Trophoblast cell (in vitro differentiated cells and primary cell): ENCODE data around the gene LDAH.

Experiments used
- DNase-seq, 2 donors: peaks; one replicate each; pipeline ENCODE4 v3.0.0-alpha.2; 2016
- H2AFZ ChIP-seq: 2 replicates; pipeline ENCODE4 v1.6.1; 2013; ENCODE audit warnings: low read length, moderate library complexity, mild to moderate bottlenecking; ENCODE audit not compliant: insufficient read depth, poor library complexity
- H2AK5ac ChIP-seq: 2 replicates; pipeline ENCODE4 v1.6.1; 2013; ENCODE audit warnings: mild to moderate bottlenecking, low read length
- H2BK120ac ChIP-seq: 2 replicates; pipeline ENCODE4 v1.6.1; 2013; ENCODE audit warnings: low read length, mild to moderate bottlenecking, moderate library complexity; ENCODE audit not compliant: insufficient read depth, poor library complexity
- H2BK12ac ChIP-seq: 2 replicates; pipeline ENCODE4 v1.6.1; 2013; ENCODE audit warnings: mild to moderate bottlenecking, low read length, moderate library complexity
- H2BK5ac ChIP-seq: 2 replicates; pipeline ENCODE4 v1.6.1; 2013; ENCODE audit warnings: low read length, low read depth, moderate library complexity, mild to moderate bottlenecking; ENCODE audit not compliant: poor library complexity
- H3K14ac ChIP-seq: 2 replicates; pipeline ENCODE4 v1.6.1; 2013; ENCODE audit warnings: mild to moderate bottlenecking, low read length
- H3K18ac ChIP-seq: 2 replicates; pipeline ENCODE4 v1.6.1; 2013; ENCODE audit warnings: mild to moderate bottlenecking, low read length
- H3K23ac ChIP-seq: 2 replicates; pipeline ENCODE4 v1.6.1; 2013; ENCODE audit warnings: low read length
- H3K27ac ChIP-seq: 2 replicates; pipeline ENCODE4 v1.5.1; 2013; ENCODE audit warnings: low read depth, mild to moderate bottlenecking, inconsistent platforms, low read length, moderate library complexity
- H3K27me3 ChIP-seq: 2 replicates; pipeline ENCODE4 v1.6.1; 2013; ENCODE audit warnings: inconsistent platforms, mild to moderate bottlenecking, low read length, moderate library complexity; ENCODE audit not compliant: insufficient read depth
- H3K36me3 ChIP-seq, 2 experiments: 1 replicate in 1 of 2; 2 replicates in 1 of 2; pipeline ENCODE4 v1.6.1; 2013; ENCODE audit warnings: low read length in 2 of 2, mild to moderate bottlenecking in 2 of 2, moderate library complexity in 1 of 2; ENCODE audit not compliant: insufficient read depth in 2 of 2, control insufficient read depth in 1 of 2
- H3K4ac ChIP-seq: 2 replicates; pipeline ENCODE4 v1.6.1; 2013; ENCODE audit warnings: low read depth, mild to moderate bottlenecking, low read length, moderate library complexity
- H3K4me1 ChIP-seq, 2 experiments: 1 replicate in 1 of 2; 2 replicates in 1 of 2; pipeline ENCODE4 v1.6.1; 2013; ENCODE audit warnings: low read length in 2 of 2, mild to moderate bottlenecking in 2 of 2, moderate library complexity in 1 of 2; ENCODE audit not compliant: insufficient read depth in 2 of 2, control insufficient read depth in 1 of 2
- H3K4me2 ChIP-seq: 2 replicates; pipeline ENCODE4 v1.6.1; 2013; ENCODE audit warnings: inconsistent platforms, mild to moderate bottlenecking, low read length, moderate library complexity
- H3K4me3 ChIP-seq: 2 replicates; pipeline ENCODE4 v1.5.1; 2013; ENCODE audit warnings: mild to moderate bottlenecking, low read depth, low read length, inconsistent platforms
- H3K79me1 ChIP-seq: one replicate; pipeline ENCODE4 v1.6.1; 2013; ENCODE audit warnings: low read length
- H3K79me2 ChIP-seq: 2 replicates; pipeline ENCODE4 v1.6.1; 2013; ENCODE audit warnings: low read length, mild to moderate bottlenecking; ENCODE audit not compliant: control insufficient read depth, insufficient read depth, poor library complexity
- H3K9ac ChIP-seq: 2 replicates; pipeline ENCODE4 v1.6.1; 2013; ENCODE audit warnings: mild to moderate bottlenecking, low read length
- H3K9me3 ChIP-seq: 2 replicates; pipeline ENCODE4 v1.6.1; 2013; ENCODE audit warnings: low read depth, mild to moderate bottlenecking, control low read depth, inconsistent platforms, low read length; ENCODE audit not compliant: insufficient read depth
- H4K12ac ChIP-seq: 2 replicates; pipeline ENCODE4 v1.6.1; 2013; ENCODE audit warnings: low read depth, mild to moderate bottlenecking, low read length, moderate library complexity
- H4K8ac ChIP-seq: 2 replicates; pipeline ENCODE4 v1.6.1; 2013; ENCODE audit warnings: low read depth, mild to moderate bottlenecking, low read length, moderate library complexity
- H4K91ac ChIP-seq: one replicate; pipeline ENCODE4 v1.6.1; 2013; ENCODE audit warnings: low read depth, mild to moderate bottlenecking, low read length, moderate library complexity
- WGBS: extraction: QIAGEN DNeasy Blood & Tissue Kit; methylation state at CpG from one replicate; pipeline ENCODE4 v1.1.7; 2013; ENCODE audit warnings: missing lambda C conversion rate; ENCODE audit not compliant: insufficient read length, insufficient coverage; ENCODE audit errors: extremely low coverage; 5-methylcytosine and 5-hydroxymethylcytosine counted together

Gene LDAH

DNA sequence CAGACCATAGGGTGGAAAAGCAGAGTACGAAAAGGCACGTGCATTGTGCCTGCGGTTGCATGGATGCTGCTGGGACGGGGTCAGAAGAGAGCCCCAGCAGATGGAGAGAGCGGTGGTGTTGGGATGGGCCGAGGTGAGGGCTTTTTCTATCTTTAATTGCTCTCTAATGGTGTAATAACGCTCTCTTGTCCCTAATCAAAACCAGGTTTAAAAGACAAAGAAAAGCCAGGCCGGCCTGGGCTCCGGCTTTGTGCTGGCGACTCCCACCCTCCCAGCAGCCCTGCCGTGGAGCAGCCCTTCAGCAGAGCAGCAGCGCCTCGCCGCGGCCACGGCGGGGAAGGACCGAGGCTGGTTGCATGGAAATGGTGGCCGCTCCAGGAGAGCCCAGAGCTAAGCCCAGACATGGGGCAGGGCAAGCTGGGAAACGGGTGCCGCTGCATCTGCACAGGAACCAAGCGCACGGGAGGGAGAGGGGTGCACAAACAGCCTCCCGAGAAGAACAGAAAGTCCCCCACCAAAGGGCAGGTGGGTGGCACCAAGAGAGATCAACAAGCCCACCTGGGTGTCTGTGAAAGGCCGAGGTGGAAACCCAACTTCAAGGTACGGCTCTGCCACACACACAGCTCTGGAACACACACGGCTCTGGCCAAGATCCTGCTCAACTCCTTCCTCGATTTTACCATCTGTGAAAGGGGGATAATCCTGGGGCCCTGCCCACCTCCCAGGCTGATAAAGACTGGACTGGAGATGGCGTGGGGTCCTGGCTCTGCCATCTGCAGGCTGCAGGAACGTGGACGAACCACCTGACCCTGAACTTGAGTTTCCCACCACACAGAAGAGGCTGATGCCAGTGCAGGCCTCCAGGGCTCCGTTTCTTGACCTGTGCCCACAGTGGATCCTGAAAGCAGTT lies 187.0 kb downstream of the LDAH start:
- H4K8ac ChIP-seq, result peak overlapping the region; percentile 48
- no peak overlapping the region for H3K18ac ChIP-seq
- H3K36me3 ChIP-seq, result peaks cover 27 to 29% of the 10 kb centered on the region in 2 experiments
- H3K23ac ChIP-seq, result no peak overlapping the region
- no peaks in the 10 kb centered on the region for H3K27me3 ChIP-seq
- H4K12ac ChIP-seq, result peak overlapping the region; percentile 0
- H3K4me2 ChIP-seq, result no peak overlapping the region
- no peaks in the 10 kb centered on the region for H3K79me2 ChIP-seq
- WGBS, result no CpG with 5 or more reads among the region's 32 CpGs
- DNase-seq, result peak; percentile 72 to 87
- no peak overlapping the region for H3K27ac ChIP-seq
- H3K9ac ChIP-seq, result no peak overlapping the region
- peak overlapping the region; percentile 82 for H2BK120ac ChIP-seq
- peak overlapping the region; percentile 59 for H3K14ac ChIP-seq
- peaks cover 3% of the 10 kb centered on the region for H3K9me3 ChIP-seq
- peak overlapping the region; percentile 38 for H3K4ac ChIP-seq
- H4K91ac ChIP-seq, result peak overlapping the region; percentile 89
- H3K4me1 ChIP-seq, result peaks cover 12 to 13% of the 10 kb centered on the region in 2 experiments
- no peak overlapping the region for H3K4me3 ChIP-seq
- peak overlapping the region; percentile 74 for H2BK12ac ChIP-seq
- H2AFZ ChIP-seq, result peak overlapping the region; percentile 26
- peak overlapping the region; percentile 13 for H2BK5ac ChIP-seq
- no peak overlapping the region for H2AK5ac ChIP-seq
- H3K79me1 ChIP-seq, result peaks cover 18% of the 10 kb centered on the region

DNA sequence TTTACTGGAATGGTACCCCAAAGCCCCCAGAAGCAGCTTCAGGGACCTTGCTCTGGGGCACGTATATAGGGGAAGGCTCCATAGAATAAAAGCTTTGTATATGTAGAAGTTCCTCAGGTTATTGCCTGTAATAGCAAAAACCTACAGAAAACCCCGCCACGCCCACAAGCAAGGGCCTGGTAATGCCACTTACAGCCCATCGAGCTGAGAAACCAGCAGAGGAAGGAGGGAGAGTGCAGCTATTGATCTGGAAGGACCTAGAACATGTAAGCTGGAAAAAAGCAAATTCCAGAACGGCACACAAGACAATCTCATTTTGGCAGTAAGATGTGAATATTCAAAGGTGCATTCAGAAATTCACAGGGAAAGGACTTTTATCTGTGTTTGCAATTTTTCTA lies 187.8 kb downstream of the LDAH start:
- Histone ChIP-seq H3K4me3 (no peak overlapping the region), H4K12ac (no peak overlapping the region), H3K9me3 (no peaks in the 10 kb centered on the region), H2AFZ (no peak overlapping the region), H3K4ac (no peak overlapping the region), H3K79me1 (peaks cover 18% of the 10 kb centered on the region), H3K23ac (no peak overlapping the region), H4K8ac (no peak overlapping the region), H3K4me2 (no peak overlapping the region), H3K9ac (no peak overlapping the region), H2AK5ac (peak overlapping the region; percentile 42), H3K36me3 (peaks cover 19 to 21% of the 10 kb centered on the region in 2 experiments), H2BK12ac (peak overlapping the region; percentile 79), H3K27ac (no peak overlapping the region), H4K91ac (peak overlapping the region; percentile 55), H3K4me1 (peaks cover 12 to 13% of the 10 kb centered on the region in 2 experiments), H3K14ac (no peak overlapping the region), H2BK120ac (peak overlapping the region; percentile 31), H3K18ac (no peak overlapping the region), H3K79me2 (no peaks in the 10 kb centered on the region), H3K27me3 (no peaks in the 10 kb centered on the region), H2BK5ac (no peak overlapping the region)
- WGBS, result no CpG with 5 or more reads among the region's 5 CpGs
- DNase-seq, result no peak

GRCh38 chr2:20634507-20635112 lies 188.3 kb downstream of the LDAH start:
- peaks cover 16 to 19% of the 10 kb centered on the region in 2 experiments for H3K36me3 ChIP-seq
- no peaks in the 10 kb centered on the region for H3K79me2 ChIP-seq
- no peak overlapping the region for H3K9ac ChIP-seq
- H3K27ac ChIP-seq, result no peak overlapping the region
- H4K91ac ChIP-seq, result peak overlapping the region; percentile 55
- peak overlapping the region; percentile 24 for H3K14ac ChIP-seq
- H3K9me3 ChIP-seq, result no peaks in the 10 kb centered on the region
- H2AFZ ChIP-seq, result no peak overlapping the region
- H3K4me2 ChIP-seq, result no peak overlapping the region
- no peak overlapping the region for H3K4me3 ChIP-seq
- H3K18ac ChIP-seq, result peak overlapping the region; percentile 32
- peaks cover 18% of the 10 kb centered on the region for H3K79me1 ChIP-seq
- H3K23ac ChIP-seq, result no peak overlapping the region
- H2AK5ac ChIP-seq, result peak overlapping the region; percentile 73
- H3K27me3 ChIP-seq, result no peaks in the 10 kb centered on the region
- peaks cover 12 to 13% of the 10 kb centered on the region in 2 experiments for H3K4me1 ChIP-seq
- H4K12ac ChIP-seq, result no peak overlapping the region
- peak overlapping the region; percentile 19 for H3K4ac ChIP-seq
- WGBS, result no CpG with 5 or more reads among the region's 9 CpGs
- no peak overlapping the region for H2BK5ac ChIP-seq
- peak overlapping the region; percentile 59 for H2BK12ac ChIP-seq
- no peak for DNase-seq
- peak overlapping the region; percentile 55 for H2BK120ac ChIP-seq
- no peak overlapping the region for H4K8ac ChIP-seq
